Measurements from ENCODE around the gene OAT.
A peak's percentile ranks its signal among the peaks of the same experiment; 100 is the strongest.
"Not testable (repeated sequence)": the region's sequence is repeated elsewhere in the genome, so short reads cannot be mapped to it uniquely, and the experiment has no call there.

OAT gene

DNA sequence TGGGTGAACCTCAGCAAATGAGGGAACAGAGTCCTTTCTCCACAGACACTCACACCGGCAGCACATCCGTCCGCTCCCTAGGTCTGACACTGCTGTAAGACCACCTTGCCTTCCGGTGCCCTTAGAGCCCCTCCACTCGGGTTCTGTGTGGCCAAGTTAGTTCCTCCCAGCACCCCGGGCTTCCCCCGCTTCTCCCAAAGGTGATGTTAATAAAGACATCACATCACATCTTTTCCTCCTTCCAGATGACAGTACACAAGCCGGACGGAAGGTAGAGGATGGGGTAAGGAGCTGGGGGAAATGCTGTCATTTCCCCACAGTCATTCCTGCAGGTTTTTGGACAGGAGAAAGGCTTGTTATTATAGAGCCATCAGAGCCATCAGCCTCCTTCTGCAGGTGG, 42.3 kb downstream of the OAT start:
- DNase-seq, result no peak

DNA sequence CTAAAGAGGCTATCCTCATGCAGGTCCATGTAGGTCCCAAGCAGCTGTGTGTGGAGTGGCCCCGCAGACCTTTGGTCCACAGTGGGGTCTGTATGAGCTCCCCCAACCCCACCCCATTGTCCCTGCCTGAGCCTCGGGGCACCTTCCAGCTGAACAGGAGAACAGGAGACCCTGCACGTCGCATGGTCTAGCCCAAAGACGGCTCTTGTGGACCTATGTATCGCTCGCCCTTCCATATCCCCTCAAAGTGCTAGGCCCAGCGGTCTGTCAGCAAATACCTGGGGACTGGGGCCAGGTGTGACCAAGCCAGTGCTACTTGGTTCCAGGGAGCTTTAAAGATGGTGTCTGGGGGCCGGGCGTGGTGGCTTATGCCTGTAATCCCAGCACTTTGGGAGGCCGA, 43.0 kb downstream of the OAT start:
- DNase-seq, result no peak

DNA sequence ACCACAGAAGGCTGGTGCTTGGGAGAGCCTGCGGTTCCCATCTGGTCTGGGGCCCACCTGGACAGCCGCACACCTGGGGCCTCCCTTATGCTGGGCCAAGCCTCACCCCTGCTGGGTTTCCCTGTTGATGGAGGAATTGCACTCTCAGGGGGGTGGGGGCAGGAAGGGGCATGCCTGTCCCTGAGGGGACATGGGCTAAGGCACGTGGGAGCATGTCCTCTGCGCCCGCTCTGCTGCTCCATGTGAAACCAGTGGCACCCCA, 43.4 kb downstream of the OAT start:
- no peak for DNase-seq

DNA sequence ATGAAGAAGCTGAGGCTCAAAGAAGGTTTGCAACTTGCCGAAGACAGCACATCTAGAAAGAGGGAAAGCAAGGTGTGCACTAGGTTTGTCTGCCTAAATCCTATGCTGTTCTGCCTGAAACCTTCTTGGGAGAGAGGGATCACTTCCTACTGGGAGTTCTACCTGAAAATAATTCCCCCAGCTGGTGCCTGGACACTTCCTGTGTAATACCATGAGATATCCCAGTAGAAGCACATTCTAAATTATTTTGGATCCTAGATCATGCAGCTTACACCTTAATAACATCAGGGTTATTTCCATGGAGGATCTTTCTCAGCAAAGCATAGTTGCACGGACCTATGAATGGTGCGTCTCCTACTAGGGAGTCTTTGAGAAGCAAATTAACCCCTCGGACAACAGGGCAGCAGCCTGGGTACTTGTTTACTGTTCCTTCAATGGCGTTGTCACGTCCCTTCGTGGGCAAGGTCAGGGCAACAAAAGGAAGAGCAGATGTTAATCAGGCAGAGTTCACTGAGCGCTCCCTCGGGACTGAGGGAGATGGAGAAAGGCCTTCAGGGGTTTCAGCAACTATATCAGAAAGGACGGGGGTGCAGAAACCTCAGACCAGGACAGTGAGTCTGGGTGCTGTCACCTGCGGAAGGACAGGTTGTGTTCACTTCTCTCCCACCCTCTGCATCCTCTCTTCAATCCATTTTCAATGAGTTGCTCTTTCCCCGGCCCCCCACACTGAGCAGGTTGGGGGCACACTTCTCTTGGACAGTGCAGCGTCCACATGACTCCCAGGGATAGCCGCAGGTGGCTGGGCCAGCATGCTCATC, 44.0 kb downstream of the OAT start:
- DNase-seq, result no peak

DNA sequence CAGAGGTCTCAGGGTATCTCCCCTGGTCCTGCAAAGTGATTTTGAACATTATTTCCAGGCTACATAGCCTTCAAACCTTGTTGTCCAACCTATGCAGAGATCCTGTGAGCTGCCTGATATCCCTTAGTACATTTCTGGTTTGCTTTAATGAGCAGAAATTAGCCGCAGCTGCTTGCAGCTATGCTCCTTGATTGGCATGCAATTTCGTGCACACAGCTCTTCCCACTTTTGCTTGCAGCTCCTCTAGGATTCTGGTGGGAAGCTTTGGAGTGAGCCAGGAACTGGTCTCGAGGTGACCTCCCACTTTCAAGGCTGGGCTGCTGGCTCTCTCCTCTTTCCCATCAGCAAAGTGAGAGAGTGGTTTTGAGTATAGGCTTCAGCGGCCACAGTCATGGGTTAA, 45.8 kb downstream of the OAT start:
- no peak for DNase-seq

DNA sequence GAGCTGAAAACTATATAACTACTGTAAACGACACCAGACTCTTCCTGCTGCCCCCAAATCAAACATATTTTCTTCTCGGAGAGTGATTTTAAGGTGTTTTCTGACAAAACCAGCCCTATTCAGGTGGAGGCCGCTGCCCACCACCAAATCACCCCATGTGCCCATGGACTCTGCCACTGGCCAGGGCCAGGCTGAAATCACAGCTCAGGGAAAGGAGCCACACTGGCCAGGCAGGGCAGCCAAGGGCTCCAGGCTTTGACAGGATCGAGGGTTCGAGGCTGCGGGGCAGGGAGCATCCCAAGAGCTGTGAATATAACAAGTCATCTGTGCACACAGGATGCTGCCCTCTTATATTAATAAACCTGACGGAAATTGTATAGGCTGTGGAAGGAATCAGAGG, 48.3 kb downstream of the OAT start:
- no peak for DNase-seq

DNA sequence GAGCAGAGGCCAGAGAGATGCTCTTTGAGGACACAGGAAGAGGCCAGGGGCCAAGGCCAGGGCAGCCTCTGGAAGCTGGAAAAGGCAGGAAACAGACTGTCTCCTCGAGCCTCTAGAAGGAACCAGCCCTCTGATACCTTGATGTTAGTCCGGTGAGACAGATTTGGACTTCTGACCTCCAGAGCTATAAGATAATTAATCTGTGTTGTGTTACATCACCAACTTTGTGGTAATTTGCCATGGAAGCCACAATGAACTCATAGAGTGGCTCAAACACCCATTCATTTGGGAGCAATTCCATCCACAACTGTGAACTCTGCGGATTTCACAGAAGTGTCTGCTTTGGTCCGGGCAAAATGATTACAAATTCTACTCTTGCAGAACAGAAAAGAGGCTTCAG, 48.7 kb downstream of the OAT start:
- no peak for DNase-seq

DNA sequence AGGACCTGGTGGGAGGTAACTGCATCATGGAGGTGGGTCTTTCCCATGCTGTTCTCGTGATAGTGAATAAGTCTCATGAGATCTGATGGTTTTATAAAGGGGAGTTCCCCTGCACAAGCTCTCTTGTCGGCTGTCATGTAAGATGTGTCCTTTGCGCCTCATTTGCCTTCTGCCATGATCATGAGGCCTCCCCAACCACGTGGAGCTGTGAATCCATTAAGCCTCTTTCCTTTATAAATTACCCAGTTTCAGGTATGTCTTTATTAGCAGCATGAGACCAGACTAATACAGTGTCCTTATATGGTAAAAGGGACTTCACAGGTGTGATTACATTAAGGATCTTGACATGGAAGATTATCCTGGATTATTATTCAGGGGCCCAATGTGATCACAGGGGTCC, 49.2 kb downstream of the OAT start:
- DNase-seq, result not testable (repeated sequence)

DNA sequence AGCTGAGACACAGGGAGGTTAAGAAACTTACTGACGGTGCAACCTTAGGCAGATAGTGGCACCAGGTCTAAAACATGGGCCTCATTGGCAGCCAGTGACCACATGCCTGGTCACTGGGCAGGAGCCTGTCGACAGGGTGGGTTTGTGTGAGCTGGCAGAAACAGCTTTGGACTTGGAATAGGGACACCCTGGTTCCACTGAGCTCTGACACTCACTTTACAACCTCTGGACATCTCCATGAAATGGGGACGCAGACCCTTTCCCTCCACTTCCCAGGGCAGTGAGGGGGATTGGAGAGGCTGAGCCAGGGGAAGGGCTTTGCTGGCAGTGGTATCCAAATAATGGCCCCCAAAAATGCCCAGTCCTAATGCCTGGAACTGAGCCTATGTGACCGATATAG, 49.7 kb downstream of the OAT start:
- DNase-seq, result no peak

DNA sequence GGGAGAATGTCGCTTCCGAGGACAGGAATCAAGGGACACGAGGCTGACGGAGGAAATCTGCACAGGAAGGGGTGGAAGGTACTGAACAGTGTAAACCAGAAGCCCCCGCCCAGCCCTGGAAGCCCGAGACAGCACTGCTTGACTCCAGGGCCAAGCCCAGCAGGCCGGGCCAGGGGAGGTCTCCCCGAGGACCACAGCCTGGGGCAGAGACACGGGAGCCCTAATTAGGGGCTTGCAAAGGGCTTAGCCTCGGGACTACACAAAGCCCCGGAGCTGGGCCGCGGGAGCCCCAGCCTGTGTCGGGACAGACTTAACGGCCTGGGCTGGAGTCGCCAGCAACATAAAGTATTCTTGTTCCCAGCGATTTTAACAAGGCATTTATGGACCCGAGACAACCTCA, 50.8 kb downstream of the OAT start:
- DNase-seq, result no peak

DNA sequence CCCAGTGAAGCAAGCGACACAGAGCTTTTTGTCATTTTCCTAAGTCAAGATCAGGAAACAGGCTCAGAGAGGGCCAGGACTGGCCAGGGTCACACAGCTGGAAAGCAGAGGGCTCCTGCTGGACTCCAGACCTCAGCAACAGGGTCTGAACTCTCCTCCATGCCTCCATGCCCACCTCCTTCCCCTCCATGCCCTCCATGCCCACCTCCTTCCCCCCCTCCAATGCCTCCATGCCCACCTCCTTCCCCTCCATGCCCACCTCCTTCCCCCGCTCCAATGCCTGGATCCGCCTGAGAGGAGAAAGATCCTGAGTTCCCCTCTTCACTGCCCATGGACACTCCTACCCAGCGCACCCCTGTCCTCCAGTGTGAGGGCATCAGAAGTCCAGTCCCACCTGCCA, 51.3 kb downstream of the OAT start:
- no peak for DNase-seq

DNA sequence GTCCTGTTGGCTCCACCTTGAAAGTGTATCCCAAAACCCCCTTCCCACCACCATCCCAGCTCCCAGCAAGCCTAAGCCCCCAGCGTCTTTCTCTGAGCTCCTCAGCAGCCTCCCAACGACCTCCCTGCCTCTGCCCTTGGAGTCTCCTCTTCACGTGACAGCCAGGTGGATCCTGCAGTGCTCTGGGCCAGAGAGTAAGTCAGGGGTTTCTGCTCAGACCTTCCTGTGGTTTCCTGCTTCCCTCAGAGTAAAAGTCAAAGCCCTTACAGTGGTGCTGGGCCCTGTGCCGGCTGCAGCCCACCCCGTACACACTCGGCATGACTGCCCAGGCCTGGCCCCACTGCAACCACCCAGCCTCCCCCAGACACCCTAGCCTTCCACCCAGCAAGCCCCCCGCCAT, 51.9 kb downstream of the OAT start:
- DNase-seq, result no peak

DNA sequence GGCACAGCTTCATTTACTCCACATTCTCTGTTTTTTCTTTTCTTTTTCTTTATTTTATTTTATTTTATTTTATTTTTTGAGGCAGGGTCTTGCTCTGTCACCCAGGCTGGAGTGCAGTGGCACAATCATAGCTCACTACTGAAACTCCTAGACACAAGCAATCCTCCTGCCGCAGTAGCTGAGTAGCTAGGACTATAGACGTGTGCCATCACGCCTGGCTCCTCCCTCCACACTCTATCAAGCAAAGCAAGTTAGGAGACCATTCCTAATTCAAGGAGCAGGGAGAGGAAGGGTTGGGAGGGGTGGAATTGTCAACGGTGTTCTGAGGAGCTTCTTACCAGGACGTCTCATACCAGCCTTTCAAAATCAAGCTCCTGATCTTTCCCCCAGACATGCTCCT, 52.4 kb downstream of the OAT start:
- DNase-seq, result no peak

DNA sequence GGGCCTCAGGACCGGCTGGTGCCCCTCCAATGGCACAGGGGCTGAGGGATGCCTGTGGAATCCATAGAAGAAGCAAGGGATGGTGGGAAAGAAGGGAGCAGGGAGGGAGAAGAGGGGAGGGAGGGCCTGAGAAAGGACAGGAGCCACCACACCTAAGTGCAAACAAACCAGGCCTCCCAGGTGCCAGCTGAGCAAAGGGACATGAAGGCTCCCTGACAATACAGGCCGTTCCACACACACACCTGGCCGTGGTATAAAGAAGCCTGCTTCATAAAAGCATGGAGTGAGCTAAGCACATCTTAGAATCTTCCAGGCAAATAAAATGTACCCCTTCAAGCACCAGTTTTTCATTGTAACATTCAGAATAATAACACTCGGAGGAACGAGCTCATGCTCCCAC, 54.0 kb downstream of the OAT start:
- DNase-seq, result no peak

DNA sequence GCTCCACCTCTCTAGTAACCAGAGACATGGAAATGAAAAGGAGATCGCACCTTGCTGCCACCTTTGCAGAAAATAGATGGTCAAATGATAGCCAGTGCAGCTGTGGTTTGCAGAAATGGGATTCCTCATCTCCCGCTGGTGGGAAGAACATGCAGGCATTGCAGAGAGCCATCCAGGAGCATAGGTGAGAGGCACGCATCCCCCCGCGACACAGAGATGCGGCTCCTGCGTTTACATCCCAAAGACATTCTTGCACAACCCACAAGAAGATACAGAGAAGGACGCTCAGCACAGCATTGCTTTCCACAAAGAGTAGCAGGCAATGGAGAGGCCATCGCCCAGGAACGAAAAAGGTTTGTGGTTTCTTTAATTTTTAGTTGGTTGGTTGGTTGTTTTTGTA, 56.2 kb downstream of the OAT start:
- no peak for DNase-seq

DNA sequence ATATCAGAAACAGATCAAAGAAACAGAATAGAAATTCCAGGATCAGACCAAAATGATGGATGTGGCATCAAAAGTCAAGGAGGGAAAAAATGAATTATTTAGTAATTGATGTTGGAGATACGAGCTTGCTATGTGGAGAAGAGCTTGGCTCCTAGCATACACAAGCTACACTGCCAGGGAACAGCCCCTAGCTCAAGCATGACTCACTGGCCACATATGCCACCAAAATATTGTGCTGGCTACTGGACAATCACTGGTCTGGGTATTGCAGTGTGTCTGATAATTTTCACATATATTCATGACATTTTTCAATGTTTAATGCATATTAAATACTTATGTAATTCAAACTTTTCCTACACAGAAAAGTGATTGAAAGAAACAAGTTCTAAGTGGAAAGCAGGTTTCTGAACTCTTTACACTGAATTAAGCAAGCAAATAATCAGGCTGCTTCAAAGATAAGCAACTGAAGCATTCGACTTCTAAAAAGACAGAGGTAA, 59.3 kb downstream of the OAT start:
- DNase-seq, result no peak

DNA sequence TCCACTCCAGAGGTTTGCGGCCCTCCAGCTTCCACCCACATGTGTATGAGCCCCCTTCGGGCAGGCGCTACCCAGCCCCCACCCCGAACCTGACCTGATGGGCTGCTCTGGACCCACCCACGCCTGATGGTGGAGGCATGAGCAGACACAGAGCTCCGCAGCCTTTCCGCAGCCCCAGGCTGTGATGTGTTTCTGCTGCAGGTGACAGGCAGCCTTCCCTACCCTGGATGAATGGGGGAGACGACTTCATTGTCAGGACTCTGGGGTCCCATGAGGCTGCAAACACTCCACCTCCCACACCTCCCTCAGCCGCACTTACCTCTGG, 61.2 kb downstream of the OAT start:
- no peak for DNase-seq

DNA sequence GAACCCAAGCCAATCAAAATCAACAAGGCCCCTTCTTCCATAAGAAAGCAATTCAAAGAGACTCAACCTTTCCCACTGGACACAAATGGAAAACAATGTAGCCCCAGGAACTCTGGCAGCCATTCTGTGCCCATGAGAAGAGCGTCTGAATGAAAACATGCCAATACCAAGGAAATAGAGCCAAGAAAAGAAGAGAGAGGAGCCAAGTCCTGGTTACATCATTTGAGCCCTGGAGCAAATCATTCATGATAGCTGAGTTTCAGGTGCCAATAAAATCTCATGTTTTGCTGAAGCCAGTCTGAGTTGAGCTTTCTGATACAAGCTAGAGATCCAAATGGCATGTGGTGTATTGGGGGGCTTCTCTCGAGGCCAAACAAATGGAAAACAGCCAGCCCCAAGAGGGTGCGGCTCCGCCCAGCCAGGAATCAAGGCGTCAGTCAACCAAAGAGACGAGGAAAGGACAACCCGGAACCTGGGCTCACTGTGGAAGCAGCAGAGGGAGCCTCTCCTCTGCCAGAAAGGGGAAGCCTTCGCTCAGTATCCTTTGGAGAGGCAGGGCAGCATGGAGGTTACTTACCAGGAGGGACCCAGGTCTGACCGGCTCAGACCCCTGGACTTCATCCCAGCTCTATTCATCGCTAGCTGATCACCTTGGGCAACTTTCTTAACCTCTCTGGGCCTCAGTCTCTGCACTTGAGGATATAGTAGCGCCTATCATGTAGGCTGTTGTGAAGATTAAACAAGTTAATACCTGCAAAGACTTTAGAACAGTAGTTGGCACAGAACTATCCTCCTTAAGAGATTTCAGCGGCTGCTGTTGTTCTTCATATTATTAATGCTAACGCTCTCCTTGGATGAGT, 61.8 kb downstream of the OAT start:
- no peak for DNase-seq

DNA sequence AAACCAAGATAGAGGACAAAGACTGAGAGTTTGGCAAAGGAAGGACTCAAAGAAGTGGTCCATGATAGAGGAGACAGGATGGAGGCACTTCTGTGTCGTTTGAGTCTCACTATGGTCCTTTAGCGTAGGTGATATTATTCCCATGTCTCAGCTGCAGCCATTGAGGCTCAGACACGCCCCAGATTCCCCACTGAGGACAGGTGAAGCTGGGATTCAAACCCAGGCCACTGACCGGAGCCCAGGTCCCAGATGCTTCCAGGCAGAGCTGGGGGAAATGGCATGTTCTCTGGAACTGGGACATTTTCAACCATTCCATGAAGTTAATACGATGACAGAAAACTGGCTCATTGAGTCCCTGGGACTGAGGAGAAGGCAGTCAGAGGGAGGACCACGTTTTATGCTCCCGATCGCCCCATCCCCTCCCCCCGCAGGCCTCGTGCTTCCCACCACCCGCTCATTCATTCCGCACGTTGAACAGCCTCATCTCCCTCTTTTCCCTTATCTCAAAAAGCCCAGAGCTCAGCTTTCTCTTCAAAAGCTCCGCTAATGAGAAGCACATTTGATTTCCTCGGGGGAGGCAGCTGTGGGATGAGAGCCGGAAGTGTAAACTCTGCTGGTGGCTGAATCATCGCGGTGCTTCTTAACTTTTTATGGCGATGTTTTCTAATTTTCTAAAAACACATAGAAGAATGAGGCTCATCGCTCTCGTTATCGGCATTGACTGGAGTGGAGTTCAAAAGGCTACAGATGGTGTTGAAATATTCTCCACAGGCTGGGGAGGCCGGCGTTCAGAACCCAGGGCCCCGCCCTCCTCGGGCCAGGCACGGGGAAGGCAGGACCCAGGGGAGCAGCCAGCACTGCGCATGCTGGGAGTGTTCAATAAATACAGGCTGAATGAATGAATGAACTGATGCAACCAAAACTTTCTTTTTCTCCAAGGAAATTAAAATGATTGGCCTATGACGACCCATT, 64.0 kb downstream of the OAT start:
- peak; percentile 3 for DNase-seq

DNA sequence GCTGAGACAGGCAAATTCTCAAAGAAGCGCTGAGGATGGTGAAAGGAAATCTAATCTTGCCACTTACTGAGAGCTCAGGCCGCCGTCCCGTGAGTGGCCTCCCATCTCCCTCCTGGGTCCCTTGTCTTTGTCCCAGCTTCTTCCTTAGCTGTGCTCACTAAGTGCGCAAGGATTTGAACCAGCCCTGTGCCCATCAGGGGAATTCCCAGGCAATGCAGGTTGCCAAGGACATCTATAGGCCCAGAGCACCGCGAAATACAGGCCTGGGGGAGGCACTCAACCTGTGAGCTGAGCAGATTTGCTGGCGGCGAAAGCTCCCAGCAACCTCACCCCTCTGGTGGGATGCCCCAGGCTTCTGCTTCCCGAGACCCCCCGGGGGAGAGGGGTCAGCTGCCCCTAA, 64.8 kb downstream of the OAT start:
- DNase-seq, result no peak

DNA sequence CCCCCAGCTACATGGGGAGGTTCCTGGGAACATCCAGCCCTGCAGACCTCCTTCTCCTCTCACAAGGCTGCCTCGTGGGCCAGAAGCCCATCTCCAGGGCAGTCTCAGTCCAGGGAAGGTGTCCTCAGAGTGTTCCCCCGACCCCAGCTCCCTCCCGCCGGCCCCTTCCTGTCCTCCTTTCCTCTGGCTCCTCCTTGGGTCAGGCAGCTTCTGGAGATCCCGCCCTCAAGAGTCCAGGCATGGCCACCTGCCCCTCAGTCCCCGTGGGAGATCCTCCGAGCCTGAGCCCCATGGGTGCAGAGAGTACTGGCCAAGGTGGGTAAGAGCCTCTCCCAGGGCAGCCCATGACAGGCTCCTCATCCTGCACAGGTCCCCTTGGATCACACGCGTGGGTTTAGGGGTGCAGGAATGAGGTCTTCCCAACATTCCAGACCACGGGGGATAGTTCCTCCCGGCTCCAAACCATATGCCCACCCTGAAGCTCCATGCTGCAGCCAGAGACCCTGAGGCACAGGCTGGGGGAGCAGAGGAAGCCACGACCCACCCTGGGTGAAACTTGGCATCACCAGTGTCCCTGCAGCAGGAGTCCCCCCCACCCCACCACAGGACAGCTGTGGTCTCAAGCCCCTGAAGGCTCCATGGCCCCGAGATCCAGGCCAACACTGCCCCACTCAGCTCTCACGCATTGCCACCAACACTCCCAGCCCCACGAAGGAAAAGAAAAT, 65.5 kb downstream of the OAT start:
- DNase-seq, result no peak

DNA sequence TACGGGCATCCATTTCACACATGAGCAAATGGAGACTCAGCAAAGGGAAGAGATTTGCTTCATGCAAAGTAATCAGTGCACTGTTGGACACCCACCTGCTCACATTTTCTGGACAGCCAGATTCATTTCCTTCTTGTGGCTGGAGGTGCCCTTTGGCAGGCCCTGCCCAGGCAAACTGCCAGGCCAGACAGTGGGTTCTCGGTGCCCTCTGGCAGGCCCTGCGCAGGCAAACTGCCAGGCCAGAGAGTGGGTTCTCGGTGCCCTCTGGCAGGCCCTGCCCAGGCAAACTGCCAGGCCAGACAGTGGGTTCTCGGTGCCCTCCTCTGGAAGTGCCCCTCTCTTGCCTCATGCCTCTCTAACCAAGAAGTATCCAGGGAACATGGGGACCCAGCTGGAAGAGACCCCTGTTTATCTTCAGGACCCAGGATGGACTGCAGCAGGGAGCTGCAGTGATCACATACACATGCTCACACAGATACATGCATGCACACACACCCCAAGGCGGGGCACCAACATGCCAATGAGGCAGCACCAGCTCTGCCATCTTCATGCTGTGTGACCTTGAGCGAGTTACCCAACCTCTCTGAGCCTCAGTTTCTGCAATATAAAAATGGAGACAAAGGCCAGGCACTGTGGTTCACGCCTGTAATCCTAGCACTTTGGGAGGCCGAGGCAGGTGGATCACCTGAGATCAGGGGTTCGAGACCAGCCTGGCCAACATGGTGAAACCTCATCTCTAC, 67.1 kb downstream of the OAT start:
- DNase-seq, result no peak
